Cardiac fibroblast (primary cell): ENCODE data around the gene NEURL2.
A peak's percentile ranks its signal among the peaks of the same experiment; 100 is the strongest.

Experiments used
- DNase-seq, 2 donors: peaks; one replicate each; pipeline versions ENCODE4 v3.0.0 to v3.0.0-alpha.2; 2010; ENCODE audit warnings: low read depth in 2 of 2
- H3K4me3 ChIP-seq, 2 donors: replicated peaks in 1 of 2; 1 replicate in 1 of 2; 2 replicates in 1 of 2; pipeline ENCODE4 v1.5.1; 2011; ENCODE audit warnings: low read depth in 2 of 2, low read length in 2 of 2, mild to moderate bottlenecking in 2 of 2, moderate library complexity in 1 of 2
- CTCF ChIP-seq: IDR thresholded peaks from one replicate; pipeline ENCODE4 v1.5.1; 2011; ENCODE audit warnings: low read depth, mild to moderate bottlenecking, low read length, inconsistent platforms

The NEURL2 gene

GRCh38 chr20:45848969-45849582, 41.9 kb downstream of the NEURL2 start:
- no peak for DNase-seq
- H3K4me3 ChIP-seq = no peak overlapping the region
- TF ChIP-seq CTCF = no peak

GRCh38 chr20:45848421-45848820, 42.6 kb downstream of the NEURL2 start:
- DNase-seq = no peak
- no peak overlapping the region for H3K4me3 ChIP-seq
- no peak for TF ChIP-seq CTCF

GRCh38 chr20:45845452-45845851, 45.6 kb downstream of the NEURL2 start:
- TF ChIP-seq CTCF = no peak
- DNase-seq = no peak

GRCh38 chr20:45843506-45843905, 47.5 kb downstream of the NEURL2 start:
- DNase-seq = no peak
- TF ChIP-seq CTCF = no peak
- H3K4me3 ChIP-seq = no peak overlapping the region

More at GRCh38 chr20:45845452-45845851, 45.6 kb downstream of the NEURL2 start:
- no peak overlapping the region for H3K4me3 ChIP-seq

GRCh38 chr20:45842169-45842812, 48.7 kb downstream of the NEURL2 start:
- DNase-seq = peak; percentile 39 to 45
- no peak overlapping the region for H3K4me3 ChIP-seq
- TF ChIP-seq CTCF = no peak

GRCh38 chr20:45841407-45842129, 49.4 kb downstream of the NEURL2 start:
- H3K4me3 ChIP-seq = no peak overlapping the region
- no peak for DNase-seq
- no peak for TF ChIP-seq CTCF
